A673 (cell line): ENCODE results near the gene ATE1. TPM values are rescaled to one million over a fixed set of nuclear protein-coding genes. Genes with fewer than 3 reads are reported as not detected.

ENCODE experiments used
- BruUV-seq: library from RNA; stranded (reverse); fragments of 400-500 nt; replicated peaks from 2 replicates; lab custom pipeline; 2021; lab: Mats Ljungman, UMichigan
- CTCF ChIA-PET: fragments of 300-600 bp; sonication (Branson Sonifier 250); formaldehyde crosslinking; loops from one replicate; lab custom pipeline; 2022; ENCODE audit warnings: antibody characterized with exemption; lab: Charles Lee
- POLR2A ChIA-PET: fragments of 300-600 bp; sonication (Branson Sonifier 250); formaldehyde crosslinking; loops from one replicate; lab custom pipeline; 2022; ENCODE audit warnings: antibody characterized with exemption; ENCODE audit not compliant: low non-redundant PET; lab: Charles Lee
- DNase-seq: peaks from one replicate; pipeline ENCODE4 v3.0.0-alpha.2; 2015; ENCODE audit warnings: low spot score
- H3K27ac ChIP-seq: fragments of 200-600 bp; sonication (generic); 2 replicates; pipeline ENCODE4 v1.5.1; 2016; ENCODE audit warnings: mixed run types, low read depth, mild to moderate bottlenecking, mixed read lengths, antibody characterized with exemption, low read length; ENCODE audit not compliant: poor library complexity, severe bottlenecking
- H3K27me3 ChIP-seq: fragments of 200-600 bp; sonication (generic); replicated peaks from 2 replicates; pipeline ENCODE4 v1.6.1; 2017; ENCODE audit warnings: mixed run types, low read depth, mild to moderate bottlenecking, mixed read lengths, antibody characterized with exemption, low read length; ENCODE audit not compliant: insufficient read depth, poor library complexity
- H3K36me3 ChIP-seq: fragments of 200-600 bp; sonication (generic); 2 replicates; pipeline ENCODE4 v1.6.1; 2016; ENCODE audit warnings: mixed run types, mild to moderate bottlenecking, mixed read lengths, antibody characterized with exemption, low read length; ENCODE audit not compliant: insufficient read depth, poor library complexity, severe bottlenecking
- H3K4me1 ChIP-seq: fragments of 200-600 bp; sonication (generic); 2 replicates; pipeline ENCODE4 v1.6.1; 2017; ENCODE audit warnings: mixed run types, mild to moderate bottlenecking, mixed read lengths, antibody characterized with exemption, low read length; ENCODE audit not compliant: insufficient read depth, poor library complexity, severe bottlenecking
- H3K4me3 ChIP-seq: fragments of 200-600 bp; sonication (generic); 2 replicates; pipeline ENCODE4 v1.5.1; 2016; ENCODE audit warnings: low read depth, mixed run types, mild to moderate bottlenecking, mixed read lengths, low read length; ENCODE audit not compliant: poor library complexity, severe bottlenecking
- H3K9me3 ChIP-seq: fragments of 200-600 bp; sonication (generic); 2 replicates; pipeline ENCODE4 v1.6.1; 2016; ENCODE audit warnings: mixed run types, low read depth, mild to moderate bottlenecking, mixed read lengths, antibody characterized with exemption, low read length; ENCODE audit not compliant: poor library complexity, severe bottlenecking
- EZH2 ChIP-seq: fragments of 200-600 bp; sonication (generic); IDR thresholded peaks from 2 replicates; pipeline ENCODE4 v1.6.1; 2017; ENCODE audit warnings: borderline replicate concordance, low read depth, mild to moderate bottlenecking, mixed read lengths, antibody characterized with exemption, low read length; ENCODE audit not compliant: poor library complexity, severe bottlenecking
- intact Hi-C: fragments of 100-400 bp; cut with micrococcal nuclease; formaldehyde crosslinking; loops from one replicate; pipeline ENCODE4 v1.10.0; 2022; ENCODE audit not compliant: unreplicated experiment
- total RNA-seq: library from RNA; stranded (reverse); gene quantifications from 2 replicates; pipeline ENCODE4 v1.2.3, GENCODE V29; 2021
- TF ChIP-seq, protein P1 (sequence below): fragments of 300-800, 200-600 bp; sonication (generic); conservative IDR thresholded peaks from 2 replicates; pipeline ENCODE4 v1.5.1; 2017; ENCODE audit warnings: low read depth, mild to moderate bottlenecking, antibody characterized with exemption, low read length, moderate library complexity, mixed read lengths

Gene ATE1
- total RNA-seq, 1 experiment from 2014 or later, result 27.0 TPM

DNA sequence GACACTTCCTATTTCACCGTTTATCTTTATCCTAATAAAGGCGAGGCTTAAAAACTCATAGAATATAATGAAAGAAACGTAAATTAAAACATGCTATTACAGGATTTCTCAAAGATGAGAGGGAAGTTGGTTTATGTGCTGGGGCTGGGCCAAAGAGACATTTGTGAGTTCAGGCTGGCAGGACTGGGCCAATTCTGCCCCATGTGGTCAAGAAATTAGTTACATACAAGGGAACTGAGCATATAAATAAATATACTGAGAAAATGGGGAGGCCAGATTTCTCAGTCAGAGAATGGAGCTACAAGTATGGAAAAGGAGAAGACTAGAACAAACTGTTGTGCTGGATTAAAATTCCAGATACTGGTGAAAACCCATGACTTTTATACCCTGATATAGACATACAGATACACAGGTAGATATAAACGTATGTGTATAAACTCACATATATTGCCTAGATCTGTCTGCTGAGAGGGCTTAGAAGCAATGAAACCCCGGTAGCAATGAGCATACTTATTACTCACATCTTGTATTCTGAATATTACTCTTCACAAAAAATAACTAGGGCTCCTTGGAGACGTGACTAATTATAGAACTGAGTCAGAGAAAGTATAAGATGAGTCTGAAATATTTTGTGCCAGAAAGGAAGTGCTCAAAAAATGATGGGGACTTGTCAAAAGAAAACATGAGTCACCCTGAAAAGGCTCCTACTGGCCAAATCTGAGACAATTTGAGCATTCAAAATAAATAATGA is 173.9 kb downstream of the ATE1 start:
- no peak overlapping the region for H3K27ac ChIP-seq
- H3K27me3 ChIP-seq, result no peaks in the 10 kb centered on the region
- no peaks in the 10 kb centered on the region for H3K36me3 ChIP-seq
- ChIA-PET CTCF (no interaction called here), POLR2A (no interaction called here)
- no TSS peak for BruUV-seq
- intact Hi-C loops, result no loop called here
- H3K9me3 ChIP-seq, result peaks cover 16% of the 10 kb centered on the region
- H3K4me3 ChIP-seq, result no peak overlapping the region
- DNase-seq, result peak; percentile 63
- peaks cover 4% of the 10 kb centered on the region for H3K4me1 ChIP-seq
- no peak for TF ChIP-seq EZH2
- TF ChIP-seq, protein P1, sequence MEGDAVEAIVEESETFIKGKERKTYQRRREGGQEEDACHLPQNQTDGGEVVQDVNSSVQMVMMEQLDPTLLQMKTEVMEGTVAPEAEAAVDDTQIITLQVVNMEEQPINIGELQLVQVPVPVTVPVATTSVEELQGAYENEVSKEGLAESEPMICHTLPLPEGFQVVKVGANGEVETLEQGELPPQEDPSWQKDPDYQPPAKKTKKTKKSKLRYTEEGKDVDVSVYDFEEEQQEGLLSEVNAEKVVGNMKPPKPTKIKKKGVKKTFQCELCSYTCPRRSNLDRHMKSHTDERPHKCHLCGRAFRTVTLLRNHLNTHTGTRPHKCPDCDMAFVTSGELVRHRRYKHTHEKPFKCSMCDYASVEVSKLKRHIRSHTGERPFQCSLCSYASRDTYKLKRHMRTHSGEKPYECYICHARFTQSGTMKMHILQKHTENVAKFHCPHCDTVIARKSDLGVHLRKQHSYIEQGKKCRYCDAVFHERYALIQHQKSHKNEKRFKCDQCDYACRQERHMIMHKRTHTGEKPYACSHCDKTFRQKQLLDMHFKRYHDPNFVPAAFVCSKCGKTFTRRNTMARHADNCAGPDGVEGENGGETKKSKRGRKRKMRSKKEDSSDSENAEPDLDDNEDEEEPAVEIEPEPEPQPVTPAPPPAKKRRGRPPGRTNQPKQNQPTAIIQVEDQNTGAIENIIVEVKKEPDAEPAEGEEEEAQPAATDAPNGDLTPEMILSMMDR, result peak; percentile 36; the same call in 1 of the 2 replicates

DNA sequence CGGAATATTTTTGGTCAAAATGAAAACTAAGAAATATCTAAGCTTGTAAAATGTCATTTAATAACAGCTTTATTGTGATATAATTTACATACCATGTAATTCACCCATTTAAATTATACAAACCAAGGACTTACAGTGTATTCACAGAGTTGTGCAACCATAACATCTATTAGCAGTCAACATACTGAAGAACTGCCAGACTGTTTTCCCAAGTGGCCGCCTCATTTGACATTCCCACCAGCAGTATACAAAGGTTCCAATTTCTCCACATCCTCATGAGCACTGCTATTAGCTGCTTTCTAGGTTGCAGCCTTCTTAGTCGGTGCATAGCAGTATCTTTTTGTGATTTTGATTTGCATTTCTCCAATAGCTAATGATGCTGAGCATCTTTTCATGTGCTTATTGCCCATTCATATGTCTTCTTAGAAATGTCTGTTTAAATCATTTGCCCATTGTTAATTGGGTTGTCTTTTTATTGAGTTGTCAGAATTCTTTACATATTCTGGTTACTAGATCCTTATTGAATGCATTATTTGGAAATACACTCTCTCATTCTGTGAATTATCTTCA is 176.6 kb downstream of the ATE1 start:
- peak; percentile 43 for DNase-seq
- CTCF ChIA-PET, result no interaction called here
- Histone ChIP-seq H3K4me3 (no peak overlapping the region), H3K9me3 (no peaks in the 10 kb centered on the region), H3K36me3 (no peaks in the 10 kb centered on the region), H3K27ac (no peak overlapping the region), H3K27me3 (no peaks in the 10 kb centered on the region), H3K4me1 (peaks cover 4% of the 10 kb centered on the region)
- TF ChIP-seq, protein P1, result no peak
- no peak for TF ChIP-seq EZH2
- POLR2A ChIA-PET, result interaction anchor here (0.5 kb wide), 1 partner anchor 824 kb away, joined by 3 read pairs; no protein-coding TSS in a partner anchor
- intact Hi-C loops, result no loop called here
- BruUV-seq, result no TSS peak

DNA sequence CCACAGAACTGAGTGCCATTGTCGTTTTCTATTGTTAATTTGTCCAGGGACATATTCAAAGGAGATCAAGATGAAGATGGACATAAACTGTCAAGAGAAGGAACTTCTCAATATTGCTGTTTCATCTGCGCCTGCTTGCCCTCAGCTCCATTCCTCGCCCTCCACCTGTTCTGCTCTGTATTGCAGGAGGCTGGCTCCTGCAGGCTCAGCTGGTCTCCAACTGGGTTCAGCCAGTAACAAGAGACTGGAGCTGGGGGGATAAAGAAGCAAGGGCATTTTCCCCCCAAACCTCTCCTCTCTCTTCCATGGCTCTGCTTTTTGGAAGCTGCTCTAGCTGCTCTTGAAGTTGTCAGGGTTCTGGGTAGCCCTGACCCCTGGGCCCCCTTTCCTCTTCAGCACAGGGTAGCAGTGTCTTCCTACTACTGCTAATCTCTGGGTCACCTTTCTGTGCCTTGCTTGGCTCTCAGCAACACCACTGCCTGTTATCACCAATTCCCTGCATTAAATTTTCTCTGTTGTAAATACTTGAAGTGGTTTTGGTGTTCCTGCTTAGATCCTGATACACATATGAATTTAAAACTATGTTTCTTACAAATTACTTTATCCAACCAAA is 180.6 kb downstream of the ATE1 start:
- Histone ChIP-seq H3K36me3 (no peaks in the 10 kb centered on the region), H3K27me3 (no peaks in the 10 kb centered on the region), H3K27ac (no peak overlapping the region), H3K4me3 (no peak overlapping the region), H3K9me3 (no peaks in the 10 kb centered on the region), H3K4me1 (no peaks in the 10 kb centered on the region)
- no peak for TF ChIP-seq EZH2
- TF ChIP-seq, protein P1, result no peak
- intact Hi-C loops, result loop anchor here (10.0 kb wide), 1 partner anchor 138 kb away; no protein-coding TSS in a partner anchor
- BruUV-seq, result no TSS peak
- CTCF ChIA-PET, result no interaction called here
- POLR2A ChIA-PET, result no interaction called here
- DNase-seq, result no peak
